ENCODE results near the gene HLA-E. TPM values are rescaled to one million over a fixed set of nuclear protein-coding genes. Genes with fewer than 3 reads are reported as not detected.
"Not testable (repeated sequence)": the region's sequence is repeated elsewhere in the genome, so short reads cannot be mapped to it uniquely, and the experiment has no call there.

The HLA-E gene
- total and polyA plus RNA-seq, 5 experiments from 2014 or later: 1,291 to 2,977 (median 2,699) TPM

- Mint-ChIP-seq H3K36me3 (no peaks in the 10 kb centered on the region), H3K4me1 (peaks cover 29 to 89% (median 78%) of the 10 kb centered on the region in 4 donors), H3K27me3 (peaks cover 0 to 2% (median 0%) of the 10 kb centered on the region in 5 donors), H3K9me3 (peaks cover 0 to 3% (median 0%) of the 10 kb centered on the region in 9 donors), H3K27ac (peak overlapping the region; percentile 35 to 93 (median 87)), H3K4me3 (peak overlapping the region; percentile 41 to 75 (median 62))
- POLR2A ChIA-PET: interaction anchor here (1.0 to 16.3 kb wide), 5 partner anchors 8 to 31 kb away, joined by 4 to 540 read pairs (median 43); partner anchors contain the start of gene HLA-E
- ATAC-seq: no peak
- no peak for DNase-seq
These were observed 21.8 kb downstream of the HLA-E start for GRCh38 chr6:30511169-30511546.

GRCh38 chr6:30513451-30513850, 24.1 kb downstream of the HLA-E start:
- ATAC-seq (no peak), DNase-seq (no peak)
- Mint-ChIP-seq H3K36me3 (peaks cover 0 to 4% (median 3%) of the 10 kb centered on the region in 3 donors), H3K27ac (peak overlapping the region in 5 of 10 donors; percentile 46 to 96 (median 60)), H3K4me3 (no peak overlapping the region), H3K27me3 (peaks cover 0 to 2% (median 0%) of the 10 kb centered on the region in 5 donors), H3K4me1 (peaks cover 22 to 84% (median 77%) of the 10 kb centered on the region in 4 donors), H3K9me3 (peaks cover 0 to 10% (median 2%) of the 10 kb centered on the region in 9 donors)
- POLR2A ChIA-PET: interaction anchor here (1.8 to 16.3 kb wide), 4 partner anchors 9 to 21 kb away, joined by 6 to 540 read pairs (median 92); partner anchors contain the start of gene HLA-E

GRCh38 chr6:30515106-30515505, 25.8 kb downstream of the HLA-E start:
- Mint-ChIP-seq H3K4me3 (peak overlapping the region; percentile 70 to 92 (median 88)), H3K36me3 (peaks cover 0 to 10% (median 10%) of the 10 kb centered on the region in 3 donors), H3K27me3 (no peaks in the 10 kb centered on the region), H3K9me3 (peaks cover 0 to 25% (median 4%) of the 10 kb centered on the region in 9 donors), H3K4me1 (peaks cover 20 to 83% (median 71%) of the 10 kb centered on the region in 4 donors), H3K27ac (peak overlapping the region; percentile 96 to 100 (median 99))
- POLR2A ChIA-PET: interaction anchor here (4.0 to 16.3 kb wide), 4 partner anchors 12 to 23 kb away, joined by 31 to 540 read pairs (median 176); partner anchors contain the start of gene HLA-E
- no peak for DNase-seq
- ATAC-seq: no peak

GRCh38 chr6:30515944-30516753, 26.8 kb downstream of the HLA-E start:
- H3K4me3 Mint-ChIP-seq: peak overlapping the region; percentile 70 to 94 (median 90)
- H3K27me3 Mint-ChIP-seq: no peaks in the 10 kb centered on the region
- peak overlapping the region; percentile 96 to 100 (median 99) for H3K27ac Mint-ChIP-seq
- H3K36me3 Mint-ChIP-seq: peaks cover 0 to 15% (median 10%) of the 10 kb centered on the region in 3 donors
- POLR2A ChIA-PET: interaction anchor here (0.6 to 11.7 kb wide), 23 partner anchors 7 to 272 kb away, joined by 3 to 210 read pairs (median 7); partner anchors contain the start of genes GNL1 and PRR3
- peaks cover 18 to 80% (median 65%) of the 10 kb centered on the region in 4 donors for H3K4me1 Mint-ChIP-seq
- ATAC-seq (peak; percentile 84 to 85), DNase-seq (peak; percentile 71 to 97 (median 91))
- peaks cover 0 to 33% (median 4%) of the 10 kb centered on the region in 9 donors for H3K9me3 Mint-ChIP-seq

- Mint-ChIP-seq H3K9me3 (peaks cover 0 to 33% (median 4%) of the 10 kb centered on the region in 9 donors), H3K27ac (peak overlapping the region; percentile 96 to 100 (median 99)), H3K36me3 (peaks cover 0 to 18% (median 13%) of the 10 kb centered on the region in 3 donors), H3K4me3 (peak overlapping the region; percentile 70 to 94 (median 90)), H3K4me1 (peaks cover 14 to 74% (median 60%) of the 10 kb centered on the region in 4 donors)
- not testable (repeated sequence) for ATAC-seq, H3K27me3 Mint-ChIP-seq, DNase-seq
- POLR2A ChIA-PET: interaction anchor here (0.6 to 11.7 kb wide), 23 partner anchors 8 to 272 kb away, joined by 3 to 210 read pairs (median 6); partner anchors contain the start of genes GNL1 and PRR3
These were observed 27.4 kb downstream of the HLA-E start for GRCh38 chr6:30516754-30517076.

GRCh38 chr6:30517767-30518504, 28.6 kb downstream of the HLA-E start:
- H3K27me3 Mint-ChIP-seq, ATAC-seq, DNase-seq: not testable (repeated sequence)
- POLR2A ChIA-PET: interaction anchor here (0.7 to 11.7 kb wide), 18 partner anchors 9 to 97 kb away, joined by 3 to 210 read pairs (median 6); partner anchors contain the start of genes GNL1 and PRR3
- peaks cover 6 to 44% (median 14%) of the 10 kb centered on the region in 9 donors for H3K9me3 Mint-ChIP-seq
- H3K27ac Mint-ChIP-seq: peak overlapping the region; percentile 67 to 100 (median 93)
- H3K4me3 Mint-ChIP-seq: peak overlapping the region in 9 of 10 donors; percentile 50 to 80 (median 70)
- H3K36me3 Mint-ChIP-seq: peaks cover 0 to 27% (median 25%) of the 10 kb centered on the region in 3 donors
- peaks cover 17 to 70% (median 53%) of the 10 kb centered on the region in 4 donors for H3K4me1 Mint-ChIP-seq

- Mint-ChIP-seq H3K36me3 (peaks cover 0 to 33% (median 32%) of the 10 kb centered on the region in 3 donors), H3K27ac (peak overlapping the region; percentile 67 to 96 (median 93)), H3K4me3 (peak overlapping the region; percentile 16 to 80 (median 65)), H3K4me1 (peaks cover 17 to 71% (median 51%) of the 10 kb centered on the region in 4 donors), H3K9me3 (peaks cover 8 to 50% (median 21%) of the 10 kb centered on the region in 9 donors)
- not testable (repeated sequence) for H3K27me3 Mint-ChIP-seq, ATAC-seq
- POLR2A ChIA-PET: interaction anchor here (0.6 to 11.7 kb wide), 14 partner anchors 8 to 110 kb away, joined by 3 to 210 read pairs (median 11); partner anchors contain the start of genes GNL1 and PRR3
- peak in 6 of 10 donors; percentile 36 to 84 (median 65) for DNase-seq
These were observed 29.3 kb downstream of the HLA-E start for GRCh38 chr6:30518505-30519145.

- DNase-seq (no peak), ATAC-seq (no peak)
- peaks cover 15 to 71% (median 35%) of the 10 kb centered on the region in 4 donors for H3K4me1 Mint-ChIP-seq
- peaks cover 8 to 68% (median 33%) of the 10 kb centered on the region in 9 donors for H3K9me3 Mint-ChIP-seq
- POLR2A ChIA-PET: interaction anchor here (7.9 kb wide), 1 partner anchor 27 kb away, joined by 210 read pairs; no protein-coding TSS in a partner anchor
- peaks cover 0 to 46% (median 39%) of the 10 kb centered on the region in 3 donors for H3K36me3 Mint-ChIP-seq
- peak overlapping the region in 2 of 10 donors; percentile 9 to 34 for H3K4me3 Mint-ChIP-seq
- H3K27ac Mint-ChIP-seq: peak overlapping the region in 4 of 10 donors; percentile 10 to 48 (median 29)
- no peaks in the 10 kb centered on the region for H3K27me3 Mint-ChIP-seq
These were observed 31.2 kb downstream of the HLA-E start for GRCh38 chr6:30520522-30520921.

- ATAC-seq, H3K27me3 Mint-ChIP-seq, DNase-seq, H3K4me3 Mint-ChIP-seq: not testable (repeated sequence)
- Mint-ChIP-seq H3K9me3 (peaks cover 8 to 68% (median 33%) of the 10 kb centered on the region in 9 donors), H3K4me1 (peaks cover 12 to 72% (median 30%) of the 10 kb centered on the region in 4 donors), H3K27ac (peak overlapping the region in 2 of 10 donors; percentile 29 to 48), H3K36me3 (peaks cover 0 to 46% (median 39%) of the 10 kb centered on the region in 3 donors)
- POLR2A ChIA-PET: interaction anchor here (1.2 to 7.9 kb wide), 2 partner anchors 21 to 27 kb away, joined by 3 to 210 read pairs; no protein-coding TSS in a partner anchor
These were observed 31.8 kb downstream of the HLA-E start for GRCh38 chr6:30521082-30521481.

- H3K27me3 Mint-ChIP-seq, DNase-seq: not testable (repeated sequence)
These were observed 32.6 kb downstream of the HLA-E start for GRCh38 chr6:30521952-30522351.

GRCh38 chr6:30526444-30526843, 37.1 kb downstream of the HLA-E start:
- H3K36me3 Mint-ChIP-seq: peaks cover 0 to 31% (median 29%) of the 10 kb centered on the region in 3 donors
- POLR2A ChIA-PET: interaction anchor here (1.0 to 10.5 kb wide), 4 partner anchors 8 to 33 kb away, joined by 3 to 213 read pairs (median 4); partner anchors contain the start of gene HLA-E

More at GRCh38 chr6:30521952-30522351, 32.6 kb downstream of the HLA-E start:
- Mint-ChIP-seq H3K4me3 (peak overlapping the region in 1 of 10 donors; percentile 48), H3K27ac (peak overlapping the region in 3 of 10 donors; percentile 15 to 80 (median 37)), H3K4me1 (peaks cover 10 to 65% (median 24%) of the 10 kb centered on the region in 4 donors), H3K36me3 (peaks cover 0 to 46% (median 39%) of the 10 kb centered on the region in 3 donors), H3K9me3 (peaks cover 8 to 66% (median 33%) of the 10 kb centered on the region in 9 donors)
- not testable (repeated sequence) for ATAC-seq
- POLR2A ChIA-PET: interaction anchor here (0.8 to 7.9 kb wide), 4 partner anchors 9 to 196 kb away, joined by 3 to 210 read pairs (median 5); no protein-coding TSS in a partner anchor

More at GRCh38 chr6:30526444-30526843, 37.1 kb downstream of the HLA-E start:
- H3K4me1 Mint-ChIP-seq: peaks cover 10 to 70% (median 22%) of the 10 kb centered on the region in 4 donors
- H3K9me3 Mint-ChIP-seq: peaks cover 4 to 39% (median 33%) of the 10 kb centered on the region in 9 donors
- not testable (repeated sequence) for H3K27me3 Mint-ChIP-seq, H3K4me3 Mint-ChIP-seq, ATAC-seq, DNase-seq
- H3K27ac Mint-ChIP-seq: peak overlapping the region in 2 of 10 donors; percentile 19 to 39
